Forelimb muscle (tissue), 1 donor: ENCODE results near the gene UQCC2. TPM values are rescaled to one million over a fixed set of nuclear protein-coding genes. Genes with fewer than 3 reads are reported as not detected.

Source experiments
- DNase-seq: peaks from one replicate; pipeline ENCODE4 v3.0.0-alpha.2; 2013; ENCODE audit warnings: low read depth
- polyA plus RNA-seq: library from polyadenylated mRNA; unstranded; fragments of 120-200 nt; gene quantifications from one replicate; pipeline ENCODE4 v1.2.1, GENCODE V29; 2013; ENCODE audit not compliant: insufficient read length

The UQCC2 gene
- polyA plus RNA-seq, 1 donor = 77.2 TPM

- DNase-seq = no peak
Observed at GRCh38 chr6:33691456-33692077, 19.9 kb downstream of the UQCC2 start.

- DNase-seq = no peak
Observed at GRCh38 chr6:33690766-33691165, 20.7 kb downstream of the UQCC2 start.

GRCh38 chr6:33689879-33690278 is 21.6 kb downstream of the UQCC2 start:
- no peak for DNase-seq

GRCh38 chr6:33689148-33689494 is 22.4 kb downstream of the UQCC2 start:
- no peak for DNase-seq

GRCh38 chr6:33688451-33689147 is 22.9 kb downstream of the UQCC2 start:
- DNase-seq = no peak

- DNase-seq = no peak
Observed at GRCh38 chr6:33688006-33688405, 23.5 kb downstream of the UQCC2 start.

- DNase-seq = no peak
Observed at GRCh38 chr6:33686981-33687975, 24.2 kb downstream of the UQCC2 start.

GRCh38 chr6:33686225-33686924 is 25.1 kb downstream of the UQCC2 start:
- DNase-seq = no peak

GRCh38 chr6:33685411-33686224 is 25.9 kb downstream of the UQCC2 start:
- no peak for DNase-seq

GRCh38 chr6:33684983-33685382 is 26.5 kb downstream of the UQCC2 start:
- no peak for DNase-seq

- no peak for DNase-seq
Observed at GRCh38 chr6:33684428-33684896, 27.0 kb downstream of the UQCC2 start.

GRCh38 chr6:33683576-33684427 is 27.7 kb downstream of the UQCC2 start:
- no peak for DNase-seq

GRCh38 chr6:33683051-33683571 is 28.4 kb downstream of the UQCC2 start:
- DNase-seq = no peak

- no peak for DNase-seq
Observed at GRCh38 chr6:33682341-33682740, 29.2 kb downstream of the UQCC2 start.

- no peak for DNase-seq
Observed at GRCh38 chr6:33679761-33680160, 31.7 kb downstream of the UQCC2 start.

- DNase-seq = no peak
Observed at GRCh38 chr6:33678932-33679490, 32.5 kb downstream of the UQCC2 start.

- no peak for DNase-seq
Observed at GRCh38 chr6:33678233-33678931, 33.1 kb downstream of the UQCC2 start.

GRCh38 chr6:33677689-33678088 is 33.8 kb downstream of the UQCC2 start:
- no peak for DNase-seq
